Measurements from ENCODE around the gene ATP9B.

The ATP9B gene

GRCh38 chr18:79387615-79388014, 318.4 kb downstream of the ATP9B start:
- H2BK120ac ChIP-seq (ENCODE audit: low read depth, low read length), result no peak overlapping the region
- WGBS (ENCODE audit: extremely low coverage, insufficient coverage, low lambda C conversion rate), result no CpG with 5 or more reads among the region's 11 CpGs
- H3K36me3 ChIP-seq (ENCODE audit: control insufficient read depth, insufficient read depth, low read length), result no peaks in the 10 kb centered on the region
- no peaks in the 10 kb centered on the region for H3K79me2 ChIP-seq (ENCODE audit: control insufficient read depth, insufficient read depth, low read length)
- H3K9ac ChIP-seq (ENCODE audit: low read length), result no peak overlapping the region
- no peak overlapping the region for H3K23ac ChIP-seq (ENCODE audit: low read length)
- H2AK5ac ChIP-seq (ENCODE audit: low read length), result no peak overlapping the region
- H3K27ac ChIP-seq (ENCODE audit: low read depth, low read length), result no peak overlapping the region
- peaks cover 2% of the 10 kb centered on the region for H3K4me1 ChIP-seq (ENCODE audit: control insufficient read depth, low read depth, low read length)
- no peak for DNase-seq
- no peak overlapping the region for H3K4ac ChIP-seq (ENCODE audit: low read depth, low read length)
- H2BK5ac ChIP-seq (ENCODE audit: low read length), result no peak overlapping the region
- H4K8ac ChIP-seq (ENCODE audit: low read depth, low read length), result no peak overlapping the region
- no peak overlapping the region for H2BK15ac ChIP-seq (replicated peaks; ENCODE audit: low read depth)
- H4K5ac ChIP-seq (ENCODE audit: low read length), result no peak overlapping the region
- H3K56ac ChIP-seq (ENCODE audit: low read length), result no peak overlapping the region
- no peak overlapping the region for H3K4me3 ChIP-seq (ENCODE audit: low read length)
- H3K27me3 ChIP-seq (ENCODE audit: insufficient read depth, low read length, poor library complexity), result peaks cover 11% of the 10 kb centered on the region
- H3K79me1 ChIP-seq (ENCODE audit: low read length), result no peaks in the 10 kb centered on the region
- no peak overlapping the region for H3K18ac ChIP-seq (ENCODE audit: low read length)
- no peak overlapping the region for H3K4me2 ChIP-seq (ENCODE audit: low read length)

GRCh38 chr18:79388043-79388442, 318.8 kb downstream of the ATP9B start:
- H3K18ac ChIP-seq (ENCODE audit: low read length), result no peak overlapping the region
- H3K56ac ChIP-seq (ENCODE audit: low read length), result no peak overlapping the region
- H3K4me3 ChIP-seq (ENCODE audit: low read length), result no peak overlapping the region
- no peaks in the 10 kb centered on the region for H3K79me2 ChIP-seq (ENCODE audit: control insufficient read depth, insufficient read depth, low read length)
- no peak overlapping the region for H4K5ac ChIP-seq (ENCODE audit: low read length)
- no peak for DNase-seq
- peaks cover 15% of the 10 kb centered on the region for H3K27me3 ChIP-seq (ENCODE audit: insufficient read depth, low read length, poor library complexity)
- H3K4me2 ChIP-seq (ENCODE audit: low read length), result no peak overlapping the region
- no peak overlapping the region for H3K23ac ChIP-seq (ENCODE audit: low read length)
- H3K4me1 ChIP-seq (ENCODE audit: control insufficient read depth, low read depth, low read length), result peaks cover 2% of the 10 kb centered on the region
- no peak overlapping the region for H3K4ac ChIP-seq (ENCODE audit: low read depth, low read length)
- H2BK120ac ChIP-seq (ENCODE audit: low read depth, low read length), result no peak overlapping the region
- WGBS (ENCODE audit: extremely low coverage, insufficient coverage, low lambda C conversion rate), result no CpG with 5 or more reads among the region's 7 CpGs
- H3K36me3 ChIP-seq (ENCODE audit: control insufficient read depth, insufficient read depth, low read length), result no peaks in the 10 kb centered on the region
- H4K8ac ChIP-seq (ENCODE audit: low read depth, low read length), result no peak overlapping the region
- no peaks in the 10 kb centered on the region for H3K79me1 ChIP-seq (ENCODE audit: low read length)
- no peak overlapping the region for H2BK15ac ChIP-seq (replicated peaks; ENCODE audit: low read depth)
- no peak overlapping the region for H2BK5ac ChIP-seq (ENCODE audit: low read length)
- H2AK5ac ChIP-seq (ENCODE audit: low read length), result no peak overlapping the region
- H3K9ac ChIP-seq (ENCODE audit: low read length), result no peak overlapping the region
- no peak overlapping the region for H3K27ac ChIP-seq (ENCODE audit: low read depth, low read length)

GRCh38 chr18:79389689-79390088, 320.5 kb downstream of the ATP9B start:
- H2BK5ac ChIP-seq (ENCODE audit: low read length), result no peak overlapping the region
- H3K27me3 ChIP-seq (ENCODE audit: insufficient read depth, low read length, poor library complexity), result peaks cover 20% of the 10 kb centered on the region
- no peaks in the 10 kb centered on the region for H3K36me3 ChIP-seq (ENCODE audit: control insufficient read depth, insufficient read depth, low read length)
- H3K79me2 ChIP-seq (ENCODE audit: control insufficient read depth, insufficient read depth, low read length), result no peaks in the 10 kb centered on the region
- no peaks in the 10 kb centered on the region for H3K79me1 ChIP-seq (ENCODE audit: low read length)
- H3K4ac ChIP-seq (ENCODE audit: low read depth, low read length), result no peak overlapping the region
- H4K8ac ChIP-seq (ENCODE audit: low read depth, low read length), result no peak overlapping the region
- no peak overlapping the region for H3K4me3 ChIP-seq (ENCODE audit: low read length)
- no peak overlapping the region for H3K27ac ChIP-seq (ENCODE audit: low read depth, low read length)
- no peak overlapping the region for H2AK5ac ChIP-seq (ENCODE audit: low read length)
- H3K9ac ChIP-seq (ENCODE audit: low read length), result no peak overlapping the region
- H2BK15ac ChIP-seq (replicated peaks; ENCODE audit: low read depth), result no peak overlapping the region
- peaks cover 2% of the 10 kb centered on the region for H3K4me1 ChIP-seq (ENCODE audit: control insufficient read depth, low read depth, low read length)
- no peak for DNase-seq
- H3K4me2 ChIP-seq (ENCODE audit: low read length), result no peak overlapping the region
- H2BK120ac ChIP-seq (ENCODE audit: low read depth, low read length), result no peak overlapping the region
- H3K23ac ChIP-seq (ENCODE audit: low read length), result no peak overlapping the region
- no peak overlapping the region for H3K18ac ChIP-seq (ENCODE audit: low read length)
- H4K5ac ChIP-seq (ENCODE audit: low read length), result no peak overlapping the region
- no CpG with 5 or more reads among the region's 4 CpGs for WGBS (ENCODE audit: extremely low coverage, insufficient coverage, low lambda C conversion rate)
- no peak overlapping the region for H3K56ac ChIP-seq (ENCODE audit: low read length)

- Histone ChIP-seq H3K4me1 (ENCODE audit: control insufficient read depth, low read depth, low read length) (peaks cover 2% of the 10 kb centered on the region), H2BK120ac (ENCODE audit: low read depth, low read length) (no peak overlapping the region), H4K5ac (ENCODE audit: low read length) (no peak overlapping the region), H3K4me3 (ENCODE audit: low read length) (no peak overlapping the region), H3K36me3 (ENCODE audit: control insufficient read depth, insufficient read depth, low read length) (no peaks in the 10 kb centered on the region), H3K9ac (ENCODE audit: low read length) (no peak overlapping the region), H3K27ac (ENCODE audit: low read depth, low read length) (no peak overlapping the region), H3K79me2 (ENCODE audit: control insufficient read depth, insufficient read depth, low read length) (no peaks in the 10 kb centered on the region), H3K18ac (ENCODE audit: low read length) (no peak overlapping the region), H3K79me1 (ENCODE audit: low read length) (no peaks in the 10 kb centered on the region), H4K8ac (ENCODE audit: low read depth, low read length) (no peak overlapping the region), H3K4ac (ENCODE audit: low read depth, low read length) (no peak overlapping the region), H2BK5ac (ENCODE audit: low read length) (no peak overlapping the region), H3K4me2 (ENCODE audit: low read length) (no peak overlapping the region), H3K27me3 (ENCODE audit: insufficient read depth, low read length, poor library complexity) (peaks cover 29% of the 10 kb centered on the region), H2BK15ac (replicated peaks; ENCODE audit: low read depth) (no peak overlapping the region), H3K56ac (ENCODE audit: low read length) (no peak overlapping the region), H2AK5ac (ENCODE audit: low read length) (no peak overlapping the region), H3K23ac (ENCODE audit: low read length) (no peak overlapping the region)
- no CpG with 5 or more reads among the region's 8 CpGs for WGBS (ENCODE audit: extremely low coverage, insufficient coverage, low lambda C conversion rate)
- DNase-seq, result no peak
Measured at GRCh38 chr18:79392226-79392625, 323.0 kb downstream of the ATP9B start.

GRCh38 chr18:79393181-79393634, 324.0 kb downstream of the ATP9B start:
- no peak overlapping the region for H3K23ac ChIP-seq (ENCODE audit: low read length)
- H3K27me3 ChIP-seq (ENCODE audit: insufficient read depth, low read length, poor library complexity), result peaks cover 38% of the 10 kb centered on the region
- H2AK5ac ChIP-seq (ENCODE audit: low read length), result no peak overlapping the region
- no peak overlapping the region for H3K9ac ChIP-seq (ENCODE audit: low read length)
- no peak overlapping the region for H3K27ac ChIP-seq (ENCODE audit: low read depth, low read length)
- H3K4me2 ChIP-seq (ENCODE audit: low read length), result peak overlapping the region; percentile 50
- H3K4ac ChIP-seq (ENCODE audit: low read depth, low read length), result no peak overlapping the region
- DNase-seq, result no peak
- no peak overlapping the region for H3K18ac ChIP-seq (ENCODE audit: low read length)
- H3K4me1 ChIP-seq (ENCODE audit: control insufficient read depth, low read depth, low read length), result peaks cover 2% of the 10 kb centered on the region
- H3K36me3 ChIP-seq (ENCODE audit: control insufficient read depth, insufficient read depth, low read length), result no peaks in the 10 kb centered on the region
- no peak overlapping the region for H4K8ac ChIP-seq (ENCODE audit: low read depth, low read length)
- no peaks in the 10 kb centered on the region for H3K79me2 ChIP-seq (ENCODE audit: control insufficient read depth, insufficient read depth, low read length)
- no peak overlapping the region for H2BK15ac ChIP-seq (replicated peaks; ENCODE audit: low read depth)
- H2BK5ac ChIP-seq (ENCODE audit: low read length), result no peak overlapping the region
- no peaks in the 10 kb centered on the region for H3K79me1 ChIP-seq (ENCODE audit: low read length)
- no peak overlapping the region for H4K5ac ChIP-seq (ENCODE audit: low read length)
- H2BK120ac ChIP-seq (ENCODE audit: low read depth, low read length), result no peak overlapping the region
- H3K56ac ChIP-seq (ENCODE audit: low read length), result peak overlapping the region; percentile 34
- H3K4me3 ChIP-seq (ENCODE audit: low read length), result no peak overlapping the region
- WGBS (ENCODE audit: extremely low coverage, insufficient coverage, low lambda C conversion rate), result no CpG with 5 or more reads among the region's 30 CpGs
